MM.1S (cell line): ENCODE results near the gene PITRM1.

Experiments used
- DNase-seq: peaks from one replicate; pipeline ENCODE4 v3.0.0-alpha.2; 2015
- H2AFZ ChIP-seq: fragments of 300-600 bp; sonication (generic); 2 replicates; pipeline ENCODE4 v1.6.0; 2016; ENCODE audit warnings: antibody characterized with exemption, low read length
- H3F3A ChIP-seq: fragments of 300-600 bp; sonication (generic); 2 replicates; pipeline ENCODE4 v1.6.1; 2016; ENCODE audit warnings: mild to moderate bottlenecking, antibody characterized with exemption, low read length, moderate library complexity, mixed read lengths; ENCODE audit not compliant: insufficient read depth
- H3K27ac ChIP-seq: fragments of 300-600 bp; sonication (generic); 2 replicates; pipeline ENCODE4 v1.5.1; 2016; ENCODE audit warnings: mild to moderate bottlenecking, low read length
- H3K27me3 ChIP-seq: fragments of 300-600 bp; sonication (generic); replicated peaks from 2 replicates; pipeline ENCODE4 v1.6.0; 2016; ENCODE audit warnings: low read length; ENCODE audit not compliant: insufficient read depth
- H3K36me3 ChIP-seq: fragments of 300-600 bp; sonication (generic); replicated peaks from 2 replicates; pipeline ENCODE4 v1.6.1; 2016; ENCODE audit warnings: mild to moderate bottlenecking, low read length, mixed read lengths; ENCODE audit not compliant: insufficient read depth
- H3K4me1 ChIP-seq: fragments of 300-600 bp; sonication (generic); 2 replicates; pipeline ENCODE4 v1.6.1; 2016; ENCODE audit warnings: low read length, mixed read lengths
- H3K4me2 ChIP-seq: fragments of 300-600 bp; sonication (generic); 2 replicates; pipeline ENCODE4 v1.6.0; 2016; ENCODE audit warnings: low read depth, low read length
- H3K4me3 ChIP-seq: fragments of 300-600 bp; sonication (generic); 2 replicates; pipeline ENCODE4 v1.5.1; 2016; ENCODE audit warnings: low read length, mixed read lengths
- H3K79me2 ChIP-seq: fragments of 300-600 bp; sonication (generic); 2 replicates; pipeline ENCODE4 v1.6.1; 2016; ENCODE audit warnings: mixed run types, low read length, mixed read lengths
- H3K9ac ChIP-seq: fragments of 300-600 bp; sonication (generic); 2 replicates; pipeline ENCODE4 v1.6.1; 2016; ENCODE audit warnings: low read length, mixed read lengths
- H3K9me2 ChIP-seq: fragments of 300-600 bp; sonication (generic); replicated peaks from 2 replicates; pipeline ENCODE4 v1.6.1; 2016; ENCODE audit warnings: mild to moderate bottlenecking, low read length, mixed read lengths; ENCODE audit not compliant: insufficient read depth
- H3K9me3 ChIP-seq: fragments of 300-600 bp; sonication (generic); replicated peaks from 2 replicates; pipeline ENCODE4 v1.6.1; 2016; ENCODE audit warnings: mild to moderate bottlenecking, low read length, mixed read lengths; ENCODE audit not compliant: insufficient read depth
- H4K20me1 ChIP-seq: fragments of 300-600 bp; sonication (generic); 2 replicates; pipeline ENCODE4 v1.6.1; 2016; ENCODE audit warnings: mild to moderate bottlenecking, low read length, moderate library complexity, mixed read lengths; ENCODE audit not compliant: insufficient read depth
- CTCF ChIP-seq: fragments of 300-600 bp; sonication (generic); IDR thresholded peaks from 2 replicates; pipeline ENCODE4 v1.5.1; 2016; ENCODE audit warnings: antibody characterized with exemption, low read length, mixed read lengths
- EZH2 ChIP-seq: fragments of 300-600 bp; sonication (generic); optimal IDR thresholded peaks from 2 replicates; pipeline ENCODE3; 2017; ENCODE audit warnings: low read depth, mild to moderate bottlenecking, antibody characterized with exemption, low read length, mixed read lengths
- EZH2phosphoT487 ChIP-seq: fragments of 300-600 bp; sonication (generic); IDR thresholded peaks from 2 replicates; pipeline ENCODE4 v1.6.1; 2018; ENCODE audit warnings: antibody characterized with exemption, low read length

PITRM1 gene

GRCh38 chr10:3136336-3136735 is 36.2 kb downstream of the PITRM1 start:
- no peaks in the 10 kb centered on the region for H4K20me1 ChIP-seq
- peaks cover 21% of the 10 kb centered on the region for H3K36me3 ChIP-seq
- DNase-seq, result no peak
- no peaks in the 10 kb centered on the region for H3K27me3 ChIP-seq
- no peaks in the 10 kb centered on the region for H3K4me1 ChIP-seq
- no peak overlapping the region for H3K9ac ChIP-seq
- TF ChIP-seq EZH2phosphoT487, result no peak
- TF ChIP-seq CTCF, result no peak
- no peak for TF ChIP-seq EZH2
- H3K79me2 ChIP-seq, result no peaks in the 10 kb centered on the region
- H3K9me2 ChIP-seq, result no peaks in the 10 kb centered on the region
- no peaks in the 10 kb centered on the region for H3K9me3 ChIP-seq
- no peak overlapping the region for H3K27ac ChIP-seq
- no peak overlapping the region for H3K4me3 ChIP-seq
- H2AFZ ChIP-seq, result no peak overlapping the region
- H3K4me2 ChIP-seq, result no peak overlapping the region
- H3F3A ChIP-seq, result no peaks in the 10 kb centered on the region

- no peaks in the 10 kb centered on the region for H3K9me3 ChIP-seq
- H3K9me2 ChIP-seq, result no peaks in the 10 kb centered on the region
- no peak overlapping the region for H3K4me2 ChIP-seq
- no peak for DNase-seq
- no peaks in the 10 kb centered on the region for H3K79me2 ChIP-seq
- H3K4me3 ChIP-seq, result no peak overlapping the region
- H4K20me1 ChIP-seq, result no peaks in the 10 kb centered on the region
- no peaks in the 10 kb centered on the region for H3K27me3 ChIP-seq
- H3K27ac ChIP-seq, result no peak overlapping the region
- TF ChIP-seq CTCF (no peak), EZH2phosphoT487 (no peak), EZH2 (no peak)
- H3K4me1 ChIP-seq, result no peaks in the 10 kb centered on the region
- H2AFZ ChIP-seq, result no peak overlapping the region
- H3F3A ChIP-seq, result no peaks in the 10 kb centered on the region
- H3K36me3 ChIP-seq, result peaks cover 17% of the 10 kb centered on the region
- H3K9ac ChIP-seq, result no peak overlapping the region
Measured at GRCh38 chr10:3135006-3135405, 37.6 kb downstream of the PITRM1 start.

- H3F3A ChIP-seq, result no peaks in the 10 kb centered on the region
Measured at GRCh38 chr10:3133948-3134347, 38.6 kb downstream of the PITRM1 start.

More at GRCh38 chr10:3133948-3134347, 38.6 kb downstream of the PITRM1 start:
- no peaks in the 10 kb centered on the region for H3K9me3 ChIP-seq
- no peak for DNase-seq
- TF ChIP-seq EZH2phosphoT487, result no peak
- TF ChIP-seq CTCF, result no peak
- H3K27ac ChIP-seq, result no peak overlapping the region
- no peak overlapping the region for H3K4me2 ChIP-seq
- no peaks in the 10 kb centered on the region for H3K27me3 ChIP-seq
- no peaks in the 10 kb centered on the region for H3K4me1 ChIP-seq
- H4K20me1 ChIP-seq, result no peaks in the 10 kb centered on the region
- H3K79me2 ChIP-seq, result no peaks in the 10 kb centered on the region
- no peak overlapping the region for H2AFZ ChIP-seq
- H3K9ac ChIP-seq, result no peak overlapping the region
- H3K9me2 ChIP-seq, result no peaks in the 10 kb centered on the region
- H3K36me3 ChIP-seq, result peaks cover 6% of the 10 kb centered on the region
- H3K4me3 ChIP-seq, result no peak overlapping the region
